SU-DHL-6 (cell line): ENCODE measurements around the gene C1QTNF2.

Source experiments
- H2AFZ ChIP-seq: fragments of 200-600 bp; sonication (generic); 2 replicates; pipeline ENCODE4 v1.6.1; 2014; ENCODE audit warnings: low read depth, mild to moderate bottlenecking, moderate library complexity, mixed read lengths, antibody characterized with exemption, low read length; ENCODE audit not compliant: severe bottlenecking
- H3F3A ChIP-seq: fragments of 200-600 bp; shearing (Covaris generic); 2 replicates; pipeline ENCODE4 v1.6.0; 2016; ENCODE audit warnings: antibody characterized with exemption, mild to moderate bottlenecking; ENCODE audit not compliant: insufficient read depth
- H3K27ac ChIP-seq: fragments of 200-600 bp; sonication (generic); 2 replicates; pipeline ENCODE4 v1.5.1; 2016; ENCODE audit warnings: low read depth, mild to moderate bottlenecking, low read length, moderate library complexity, mixed read lengths
- H3K27me3 ChIP-seq: fragments of 200-600 bp; sonication (generic), shearing (Covaris generic); 2 replicates; pipeline ENCODE4 v1.6.0; 2014; ENCODE audit warnings: mild to moderate bottlenecking, low read length
- H3K36me3 ChIP-seq: fragments of 200-600 bp; sonication (generic); 2 replicates; pipeline ENCODE4 v1.6.1; 2014; ENCODE audit warnings: mild to moderate bottlenecking, low read length, mixed read lengths
- H3K4me2 ChIP-seq: fragments of 300-600, 200-600 bp; shearing (Covaris generic), sonication (generic); 2 replicates; pipeline ENCODE4 v1.6.0; 2014; ENCODE audit warnings: low read length, low read depth, mild to moderate bottlenecking; ENCODE audit not compliant: poor library complexity, severe bottlenecking
- H3K4me3 ChIP-seq: fragments of 200-600 bp; sonication (generic); 2 replicates; pipeline ENCODE4 v1.5.1; 2014; ENCODE audit warnings: antibody characterized with exemption, low read length, mild to moderate bottlenecking, mixed read lengths; ENCODE audit not compliant: insufficient read depth, poor library complexity, severe bottlenecking
- H3K79me2 ChIP-seq: fragments of 200-600 bp; sonication (generic); 2 replicates; pipeline ENCODE4 v1.6.1; 2014; ENCODE audit warnings: mild to moderate bottlenecking, low read length, moderate library complexity; ENCODE audit not compliant: insufficient read depth
- H3K9ac ChIP-seq: fragments of 200-600 bp; sonication (generic); 2 replicates; pipeline ENCODE4 v1.7.0; 2014; ENCODE audit warnings: mild to moderate bottlenecking, low read length
- H3K9me2 ChIP-seq: fragments of 200-600 bp; sonication (generic); replicated peaks from 2 replicates; pipeline ENCODE4 v1.6.1; 2014; ENCODE audit warnings: low read length; ENCODE audit not compliant: insufficient read depth
- H3K9me3 ChIP-seq: fragments of 200-600 bp; sonication (generic); 2 replicates; pipeline ENCODE4 v1.6.1; 2014; ENCODE audit warnings: low read length, mixed read lengths; ENCODE audit not compliant: insufficient read depth
- H4K20me1 ChIP-seq: fragments of 200-600 bp; sonication (generic); 2 replicates; pipeline ENCODE4 v1.6.1; 2014; ENCODE audit warnings: low read depth, mild to moderate bottlenecking, antibody characterized with exemption, low read length, moderate library complexity, mixed read lengths
- EZH2phosphoT487 ChIP-seq: fragments of 200-600 bp; sonication (generic), shearing (Covaris generic); conservative IDR thresholded peaks from 2 replicates; pipeline ENCODE4 v1.6.1; 2018; ENCODE audit warnings: mild to moderate bottlenecking, antibody characterized with exemption, low read length, moderate library complexity, mixed read lengths
- TF ChIP-seq, protein P1 (sequence below): fragments of 200-600 bp; sonication (generic); IDR thresholded peaks from one replicate; pipeline ENCODE4 v1.5.1; 2017; ENCODE audit warnings: antibody characterized with exemption, mild to moderate bottlenecking, low read length, moderate library complexity; ENCODE audit not compliant: insufficient read depth, poor library complexity, severe bottlenecking

C1QTNF2 gene

GRCh38 chr5:160363660-160364395 lies 6.6 kb downstream of the C1QTNF2 start:
- Histone ChIP-seq H3K27me3 (no peaks in the 10 kb centered on the region), H3K9me2 (no peaks in the 10 kb centered on the region), H3K4me2 (no peak overlapping the region), H3K27ac (no peak overlapping the region), H4K20me1 (no peaks in the 10 kb centered on the region), H2AFZ (no peak overlapping the region), H3K9ac (no peak overlapping the region), H3K9me3 (no peaks in the 10 kb centered on the region), H3K36me3 (no peaks in the 10 kb centered on the region), H3F3A (no peaks in the 10 kb centered on the region), H3K79me2 (no peaks in the 10 kb centered on the region), H3K4me3 (no peak overlapping the region)
- TF ChIP-seq, protein P1, sequence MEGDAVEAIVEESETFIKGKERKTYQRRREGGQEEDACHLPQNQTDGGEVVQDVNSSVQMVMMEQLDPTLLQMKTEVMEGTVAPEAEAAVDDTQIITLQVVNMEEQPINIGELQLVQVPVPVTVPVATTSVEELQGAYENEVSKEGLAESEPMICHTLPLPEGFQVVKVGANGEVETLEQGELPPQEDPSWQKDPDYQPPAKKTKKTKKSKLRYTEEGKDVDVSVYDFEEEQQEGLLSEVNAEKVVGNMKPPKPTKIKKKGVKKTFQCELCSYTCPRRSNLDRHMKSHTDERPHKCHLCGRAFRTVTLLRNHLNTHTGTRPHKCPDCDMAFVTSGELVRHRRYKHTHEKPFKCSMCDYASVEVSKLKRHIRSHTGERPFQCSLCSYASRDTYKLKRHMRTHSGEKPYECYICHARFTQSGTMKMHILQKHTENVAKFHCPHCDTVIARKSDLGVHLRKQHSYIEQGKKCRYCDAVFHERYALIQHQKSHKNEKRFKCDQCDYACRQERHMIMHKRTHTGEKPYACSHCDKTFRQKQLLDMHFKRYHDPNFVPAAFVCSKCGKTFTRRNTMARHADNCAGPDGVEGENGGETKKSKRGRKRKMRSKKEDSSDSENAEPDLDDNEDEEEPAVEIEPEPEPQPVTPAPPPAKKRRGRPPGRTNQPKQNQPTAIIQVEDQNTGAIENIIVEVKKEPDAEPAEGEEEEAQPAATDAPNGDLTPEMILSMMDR = no peak
- no peak for TF ChIP-seq EZH2phosphoT487

DNA sequence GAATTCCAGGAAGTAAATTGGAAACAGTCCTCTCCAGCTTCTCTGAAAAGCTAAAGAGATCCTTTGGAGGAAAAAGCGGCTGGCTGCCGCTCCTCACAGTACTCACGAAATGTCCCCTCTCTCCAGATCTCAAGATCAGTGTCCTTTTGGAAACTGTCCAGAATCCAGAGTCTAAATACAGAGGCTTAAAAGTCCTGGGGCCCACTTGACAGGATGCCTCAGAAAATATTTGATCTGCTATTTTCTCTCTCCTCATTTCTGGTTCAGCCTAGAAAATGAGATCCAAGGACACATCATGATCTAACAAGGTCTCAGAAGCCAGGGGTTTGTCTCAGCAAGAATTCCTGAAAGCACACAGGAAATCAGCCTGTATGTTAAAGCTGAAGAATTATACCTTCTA lies 7.2 kb downstream of the C1QTNF2 start:
- TF ChIP-seq EZH2phosphoT487 = no peak
- TF ChIP-seq, protein P1 = no peak
- Histone ChIP-seq H3K9me3 (no peaks in the 10 kb centered on the region), H3F3A (no peaks in the 10 kb centered on the region), H3K4me3 (no peak overlapping the region), H3K9me2 (no peaks in the 10 kb centered on the region), H3K4me2 (no peak overlapping the region), H4K20me1 (no peaks in the 10 kb centered on the region), H2AFZ (no peak overlapping the region), H3K27ac (no peak overlapping the region), H3K9ac (no peak overlapping the region), H3K36me3 (no peaks in the 10 kb centered on the region), H3K27me3 (no peaks in the 10 kb centered on the region), H3K79me2 (no peaks in the 10 kb centered on the region)

- Histone ChIP-seq H3K36me3 (no peaks in the 10 kb centered on the region), H4K20me1 (no peaks in the 10 kb centered on the region), H3K27me3 (no peaks in the 10 kb centered on the region), H3K4me3 (no peak overlapping the region), H3K9me2 (no peaks in the 10 kb centered on the region), H3K9me3 (no peaks in the 10 kb centered on the region), H2AFZ (no peak overlapping the region), H3K79me2 (no peaks in the 10 kb centered on the region), H3K27ac (no peak overlapping the region), H3F3A (no peaks in the 10 kb centered on the region), H3K9ac (no peak overlapping the region), H3K4me2 (no peak overlapping the region)
- TF ChIP-seq, protein P1 = no peak
- no peak for TF ChIP-seq EZH2phosphoT487
Measured at GRCh38 chr5:160361624-160362228, 8.7 kb downstream of the C1QTNF2 start.
